ENCODE results near the gene DCDC2C.

The DCDC2C gene

DNA sequence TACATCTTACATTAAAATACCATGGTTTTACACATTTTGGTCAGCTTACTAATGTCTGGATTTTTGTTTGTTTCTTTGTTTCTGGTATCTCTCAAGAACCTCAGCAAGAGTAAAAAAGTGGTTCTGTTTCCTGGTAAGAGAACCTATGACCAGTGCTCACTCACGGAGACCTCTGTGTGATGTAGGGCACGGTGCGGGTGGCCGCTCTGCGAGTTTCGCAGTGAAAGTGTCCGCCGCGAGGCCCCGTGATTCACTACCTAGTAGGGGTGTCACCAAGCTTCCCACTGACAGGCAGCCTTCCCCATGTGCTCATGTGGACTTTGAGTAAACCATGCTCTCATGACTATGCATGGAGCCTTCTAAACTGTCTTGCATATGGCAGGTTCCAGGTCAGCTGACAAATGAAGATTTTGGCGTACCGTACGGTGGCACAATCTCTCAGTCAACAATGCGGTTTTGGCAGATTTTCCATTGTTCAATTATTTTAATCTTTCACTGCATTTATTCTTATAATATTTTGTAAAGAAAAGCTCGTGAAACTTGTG, 137.3 kb downstream of the DCDC2C start:
- no peak for DNase-seq

GRCh38 chr2:3847397-3848052, 144.2 kb downstream of the DCDC2C start:
- no peak for DNase-seq

DNA sequence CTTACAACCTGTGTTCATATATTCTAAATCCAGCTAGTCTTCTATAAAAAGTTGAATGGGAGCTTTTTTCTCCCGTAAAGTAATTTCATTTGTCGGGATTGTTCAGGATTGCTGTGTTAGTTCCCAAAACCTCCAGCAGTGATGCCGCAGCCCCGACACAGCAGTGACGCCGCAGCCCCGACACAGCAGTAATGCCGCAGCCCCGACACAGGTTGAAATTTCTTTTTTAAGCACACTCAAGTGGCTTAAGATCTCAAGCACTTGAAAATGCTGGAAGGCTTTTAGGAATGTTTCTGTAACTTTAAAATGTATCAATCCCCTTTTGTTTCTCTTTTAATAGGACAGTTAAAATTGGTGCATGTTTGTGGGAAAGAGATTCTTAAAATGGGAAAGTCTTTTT, 145.4 kb downstream of the DCDC2C start:
- DNase-seq: no peak

DNA sequence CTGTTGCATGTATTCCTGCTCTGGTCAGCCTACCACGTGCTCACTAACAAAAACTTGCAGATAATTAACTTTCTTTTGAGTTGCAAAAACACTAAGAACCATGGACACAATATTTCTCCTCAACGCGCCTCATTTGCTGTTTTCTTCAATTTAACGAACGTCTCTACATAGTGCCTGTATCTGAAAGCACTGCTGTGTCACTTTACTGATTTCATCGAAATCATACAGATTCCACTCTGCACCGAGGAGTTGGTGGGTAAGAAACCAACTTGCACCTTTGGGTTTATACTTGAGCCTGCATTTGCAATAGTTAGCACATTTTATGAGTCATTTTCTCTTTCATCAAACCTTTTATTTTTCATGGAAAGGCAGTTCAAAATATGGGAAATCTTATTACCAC, 145.8 kb downstream of the DCDC2C start:
- no peak for DNase-seq

DNA sequence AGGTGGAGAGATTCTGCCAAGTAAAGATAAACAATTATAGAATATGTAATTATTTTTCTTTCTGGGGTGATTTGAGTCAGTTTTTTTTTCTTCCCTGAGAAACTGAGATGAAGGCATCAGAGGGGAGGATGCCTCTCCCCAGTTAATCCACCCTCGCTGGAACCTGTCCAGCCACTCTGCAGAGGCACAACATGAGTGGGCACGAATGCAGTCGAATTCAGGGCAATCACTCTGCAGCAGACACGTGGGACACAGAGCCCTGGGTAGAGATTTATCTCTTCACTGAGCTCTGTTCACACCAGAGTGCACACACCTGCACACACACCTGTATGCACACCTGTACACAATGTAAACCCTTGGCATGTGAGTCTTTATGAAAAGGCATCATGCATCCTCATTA, 154.2 kb downstream of the DCDC2C start:
- DNase-seq: no peak

- DNase-seq: no peak
Observed at GRCh38 chr2:3864943-3865865, 161.8 kb downstream of the DCDC2C start.

DNA sequence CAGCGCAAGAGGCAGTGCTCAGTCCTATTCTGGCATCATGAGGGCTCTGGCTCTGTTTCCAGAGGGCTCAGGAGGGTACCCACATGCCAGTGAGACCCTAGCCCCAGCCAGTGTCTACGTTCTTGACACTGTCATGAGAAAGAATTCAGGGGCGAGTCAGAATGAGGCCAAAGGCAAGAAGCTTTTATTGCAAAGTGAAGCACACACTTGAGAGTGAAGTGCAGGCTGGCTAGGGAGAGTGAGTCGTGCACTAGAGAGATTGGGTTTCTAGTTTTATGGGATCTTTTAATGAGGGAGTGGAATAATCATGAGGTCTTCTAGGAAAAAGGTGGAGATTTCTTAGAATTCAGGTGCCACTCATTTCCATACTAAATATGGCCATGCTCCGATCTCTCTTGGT, 164.1 kb downstream of the DCDC2C start:
- DNase-seq: no peak

- DNase-seq: no peak
Observed at GRCh38 chr2:3868012-3868805, 164.8 kb downstream of the DCDC2C start.

DNA sequence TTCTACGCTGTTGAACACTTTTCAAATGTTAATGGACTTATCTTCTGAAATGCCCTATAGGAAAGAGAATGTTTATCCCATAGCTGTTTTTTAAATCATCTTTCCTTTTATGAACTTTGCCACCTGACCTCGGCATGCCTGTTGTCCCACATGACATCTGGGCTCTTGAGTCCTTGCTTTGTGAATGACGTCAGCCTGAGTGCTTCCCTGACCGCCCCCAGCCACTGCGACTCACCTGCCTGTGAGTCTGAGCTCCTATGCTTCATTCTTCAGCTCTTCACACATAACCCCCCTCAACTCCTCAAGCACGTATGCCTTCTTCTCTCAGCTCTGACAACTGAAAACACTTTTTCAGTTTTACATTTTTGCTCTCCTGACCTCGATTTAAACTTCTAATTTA, 166.8 kb downstream of the DCDC2C start:
- DNase-seq: no peak

DNA sequence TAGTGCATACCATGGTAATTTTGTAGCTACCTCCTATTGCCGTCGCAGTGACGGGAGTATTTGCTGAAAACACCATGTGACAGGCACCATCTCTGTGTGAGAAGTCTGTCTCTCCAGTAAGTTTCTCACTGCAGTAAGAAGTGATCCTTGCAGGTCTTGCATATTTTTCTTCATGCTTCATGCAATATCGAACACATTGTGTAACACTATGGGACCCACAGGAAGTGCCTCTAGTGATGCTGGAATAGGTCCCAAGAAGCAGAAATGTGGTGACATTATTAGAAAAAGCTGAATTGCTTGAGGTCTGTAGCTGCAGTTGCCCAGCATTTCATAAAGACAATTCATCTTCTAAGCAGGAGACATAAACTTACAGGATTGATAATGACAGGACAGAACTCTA, 167.6 kb downstream of the DCDC2C start:
- DNase-seq: no peak

DNA sequence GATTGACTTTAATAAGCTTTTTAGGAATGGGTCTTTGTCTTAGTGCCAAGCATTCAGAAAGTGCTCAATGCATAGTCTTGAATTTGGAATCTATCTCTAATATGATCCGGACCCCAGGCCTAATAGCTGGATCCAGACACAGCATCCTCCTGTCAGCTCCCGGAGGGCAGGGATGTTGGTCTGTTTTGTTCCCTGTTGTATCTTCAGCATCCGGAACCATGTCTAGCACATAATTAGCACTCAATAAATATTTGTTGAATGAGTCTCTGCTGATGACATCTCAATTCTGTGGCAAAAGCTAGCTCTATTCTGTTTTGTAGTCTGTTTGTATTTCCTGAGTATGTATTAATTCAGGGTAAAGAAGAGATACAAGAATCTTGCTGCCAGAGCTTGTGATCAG, 169.1 kb downstream of the DCDC2C start:
- DNase-seq: no peak

DNA sequence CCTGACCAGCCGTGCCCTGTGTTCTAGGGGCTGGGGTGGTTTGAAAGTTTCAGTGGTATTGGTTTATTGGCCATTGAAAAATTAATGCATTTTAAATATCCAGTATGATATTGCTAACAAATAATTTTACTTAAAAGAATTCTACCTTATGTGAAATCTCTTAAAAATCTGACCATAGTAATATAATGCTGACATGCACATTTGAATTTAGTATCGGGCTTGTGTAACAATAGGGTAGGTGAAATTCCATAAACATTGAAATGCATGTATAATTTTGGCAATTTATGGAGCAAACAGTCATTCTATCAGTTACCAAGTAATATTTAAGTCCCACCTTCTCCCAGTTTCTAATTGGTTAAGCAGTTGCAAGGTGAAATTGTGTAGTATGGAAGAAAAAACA, 170.5 kb downstream of the DCDC2C start:
- DNase-seq: no peak

DNA sequence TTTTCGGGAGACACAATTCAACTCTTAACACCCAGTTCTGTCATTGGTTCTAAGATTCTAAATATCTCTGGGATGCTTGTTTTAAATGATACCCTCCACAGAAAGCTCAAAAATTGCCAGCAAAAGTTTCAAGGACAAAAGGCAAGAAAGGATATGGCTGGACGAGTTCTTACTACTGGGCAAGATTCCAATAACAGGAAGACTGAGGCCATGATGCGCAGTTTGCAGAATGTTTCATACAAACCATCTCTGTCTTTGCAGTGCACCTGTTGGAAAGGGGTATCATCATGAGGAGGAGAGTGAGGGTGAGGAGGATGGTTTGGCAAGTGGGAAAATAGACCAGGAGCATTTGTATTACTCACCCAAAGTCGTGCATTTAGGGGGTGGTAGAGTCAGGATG, 172.8 kb downstream of the DCDC2C start:
- DNase-seq: no peak

- no peak for DNase-seq
Observed at GRCh38 chr2:3876685-3877084, 173.3 kb downstream of the DCDC2C start.

DNA sequence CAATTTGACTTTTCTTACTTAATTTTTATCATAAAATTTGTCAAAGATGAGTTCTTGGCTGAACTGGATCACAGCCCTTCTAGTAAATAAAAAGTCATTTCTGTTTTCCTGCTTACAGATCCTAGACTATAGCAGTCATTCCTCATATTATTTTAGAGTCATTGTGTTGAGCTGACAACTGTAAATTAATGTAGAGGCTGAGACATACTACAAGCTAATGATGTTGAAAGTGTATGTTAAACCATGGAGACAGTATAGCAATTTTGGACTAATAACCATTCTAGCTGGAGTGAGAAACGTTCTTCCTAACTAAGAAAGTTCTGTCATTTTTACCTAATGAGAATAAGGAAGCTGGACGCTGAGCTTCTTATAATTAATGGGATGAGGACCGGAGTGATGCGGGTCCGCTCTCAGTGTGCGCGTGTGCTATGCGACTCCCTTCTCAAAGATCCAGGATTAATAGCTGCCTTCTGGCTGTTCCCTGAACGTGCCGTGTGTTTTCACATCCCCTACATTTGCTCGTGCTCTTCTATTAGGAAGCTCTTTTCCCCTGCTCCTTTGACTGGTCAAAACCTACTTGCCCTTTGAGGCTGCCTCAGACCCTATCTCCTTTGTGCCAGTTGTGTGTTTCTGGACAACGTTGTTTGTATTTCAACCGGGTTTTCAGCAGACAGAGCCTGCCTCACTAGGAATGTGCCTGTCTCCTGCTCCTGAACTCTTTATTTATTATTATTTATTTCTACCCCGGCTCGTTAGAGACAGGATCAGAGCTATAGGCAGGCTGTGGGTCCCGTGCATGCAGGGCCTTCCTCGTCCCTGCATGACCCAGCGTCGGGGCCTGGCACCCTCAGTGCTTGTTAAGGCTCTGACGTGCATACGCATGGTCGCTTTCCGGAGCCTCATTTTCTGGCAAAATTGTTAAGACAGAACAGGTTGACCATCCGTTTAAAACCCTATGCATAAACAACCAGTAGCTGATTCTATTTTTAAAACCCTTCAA, 182.6 kb downstream of the DCDC2C start:
- DNase-seq: no peak

GRCh38 chr2:3895021-3895420, 191.6 kb downstream of the DCDC2C start:
- DNase-seq: no peak
